Neural cell (in vitro differentiated cells): ENCODE measurements around the gene XXYLT1.

Source experiments
- EZH2 ChIP-seq: fragments of 200-600, 300-800 bp; shearing (Covaris generic), sonication (generic); IDR thresholded peaks from 2 replicates; pipeline ENCODE4 v1.6.1; 2014; ENCODE audit warnings: antibody characterized with exemption, low read length, borderline replicate concordance, mild to moderate bottlenecking; ENCODE audit not compliant: insufficient read depth, poor library complexity, severe bottlenecking
- RAD21 ChIP-seq: fragments of 450-650 bp; conservative IDR thresholded peaks from 2 replicates; pipeline ENCODE4 v1.6.1; 2014; ENCODE audit warnings: antibody characterized with exemption, mild to moderate bottlenecking, moderate library complexity
- TAF1 ChIP-seq: IDR thresholded peaks from 2 replicates; pipeline ENCODE4 v1.6.1; 2012; ENCODE audit warnings: low read depth
- TF ChIP-seq, protein P1 (sequence below): fragments of 450-650 bp; IDR thresholded peaks from 2 replicates; pipeline ENCODE4 v1.5.1; 2014; ENCODE audit warnings: antibody characterized with exemption, mild to moderate bottlenecking, moderate library complexity; ENCODE audit not compliant: poor library complexity, severe bottlenecking
- TF ChIP-seq, protein P2 (sequence below): IDR thresholded peaks from 2 replicates; pipeline ENCODE4 v1.6.1; 2012; ENCODE audit warnings: borderline replicate concordance

DNA sequence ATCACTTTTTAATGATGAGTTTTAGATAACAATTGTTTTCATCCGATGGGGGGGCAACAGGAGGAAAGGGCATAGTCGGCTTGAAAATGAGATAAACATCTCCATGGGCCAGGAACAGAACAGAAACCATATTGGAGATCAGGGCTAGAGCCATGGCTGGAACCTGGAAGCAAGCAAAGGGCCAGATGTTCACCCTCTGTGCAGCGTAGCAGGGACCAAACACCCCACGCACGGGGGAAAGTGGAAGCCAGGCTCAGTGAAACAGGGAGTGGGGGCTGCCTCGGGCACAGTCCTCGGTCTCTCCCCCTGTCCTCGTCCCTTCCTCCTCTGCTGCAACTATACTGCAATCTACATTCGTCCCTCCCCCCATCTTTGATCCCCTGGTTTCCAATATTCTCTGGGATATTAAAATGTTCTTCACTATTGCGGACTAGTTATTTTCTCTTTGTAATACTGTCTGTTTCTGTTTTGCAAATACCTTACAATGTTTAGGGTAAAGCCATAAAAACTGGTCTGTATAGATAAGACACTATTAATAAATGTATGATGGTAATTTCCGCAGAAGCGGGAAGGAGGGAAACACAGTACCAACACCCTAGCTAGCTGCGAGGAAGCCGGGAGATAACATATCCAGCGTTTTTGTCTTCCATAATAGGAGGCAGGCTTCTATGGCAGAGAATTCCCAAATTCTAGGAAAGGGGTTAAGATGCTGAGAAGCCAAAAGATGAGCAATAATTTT, 121.5 kb downstream of the XXYLT1 start:
- no peak for TF ChIP-seq TAF1
- TF ChIP-seq, protein P1, sequence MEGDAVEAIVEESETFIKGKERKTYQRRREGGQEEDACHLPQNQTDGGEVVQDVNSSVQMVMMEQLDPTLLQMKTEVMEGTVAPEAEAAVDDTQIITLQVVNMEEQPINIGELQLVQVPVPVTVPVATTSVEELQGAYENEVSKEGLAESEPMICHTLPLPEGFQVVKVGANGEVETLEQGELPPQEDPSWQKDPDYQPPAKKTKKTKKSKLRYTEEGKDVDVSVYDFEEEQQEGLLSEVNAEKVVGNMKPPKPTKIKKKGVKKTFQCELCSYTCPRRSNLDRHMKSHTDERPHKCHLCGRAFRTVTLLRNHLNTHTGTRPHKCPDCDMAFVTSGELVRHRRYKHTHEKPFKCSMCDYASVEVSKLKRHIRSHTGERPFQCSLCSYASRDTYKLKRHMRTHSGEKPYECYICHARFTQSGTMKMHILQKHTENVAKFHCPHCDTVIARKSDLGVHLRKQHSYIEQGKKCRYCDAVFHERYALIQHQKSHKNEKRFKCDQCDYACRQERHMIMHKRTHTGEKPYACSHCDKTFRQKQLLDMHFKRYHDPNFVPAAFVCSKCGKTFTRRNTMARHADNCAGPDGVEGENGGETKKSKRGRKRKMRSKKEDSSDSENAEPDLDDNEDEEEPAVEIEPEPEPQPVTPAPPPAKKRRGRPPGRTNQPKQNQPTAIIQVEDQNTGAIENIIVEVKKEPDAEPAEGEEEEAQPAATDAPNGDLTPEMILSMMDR = no peak
- no peak for TF ChIP-seq RAD21
- no peak for TF ChIP-seq EZH2
- TF ChIP-seq, protein P2, sequence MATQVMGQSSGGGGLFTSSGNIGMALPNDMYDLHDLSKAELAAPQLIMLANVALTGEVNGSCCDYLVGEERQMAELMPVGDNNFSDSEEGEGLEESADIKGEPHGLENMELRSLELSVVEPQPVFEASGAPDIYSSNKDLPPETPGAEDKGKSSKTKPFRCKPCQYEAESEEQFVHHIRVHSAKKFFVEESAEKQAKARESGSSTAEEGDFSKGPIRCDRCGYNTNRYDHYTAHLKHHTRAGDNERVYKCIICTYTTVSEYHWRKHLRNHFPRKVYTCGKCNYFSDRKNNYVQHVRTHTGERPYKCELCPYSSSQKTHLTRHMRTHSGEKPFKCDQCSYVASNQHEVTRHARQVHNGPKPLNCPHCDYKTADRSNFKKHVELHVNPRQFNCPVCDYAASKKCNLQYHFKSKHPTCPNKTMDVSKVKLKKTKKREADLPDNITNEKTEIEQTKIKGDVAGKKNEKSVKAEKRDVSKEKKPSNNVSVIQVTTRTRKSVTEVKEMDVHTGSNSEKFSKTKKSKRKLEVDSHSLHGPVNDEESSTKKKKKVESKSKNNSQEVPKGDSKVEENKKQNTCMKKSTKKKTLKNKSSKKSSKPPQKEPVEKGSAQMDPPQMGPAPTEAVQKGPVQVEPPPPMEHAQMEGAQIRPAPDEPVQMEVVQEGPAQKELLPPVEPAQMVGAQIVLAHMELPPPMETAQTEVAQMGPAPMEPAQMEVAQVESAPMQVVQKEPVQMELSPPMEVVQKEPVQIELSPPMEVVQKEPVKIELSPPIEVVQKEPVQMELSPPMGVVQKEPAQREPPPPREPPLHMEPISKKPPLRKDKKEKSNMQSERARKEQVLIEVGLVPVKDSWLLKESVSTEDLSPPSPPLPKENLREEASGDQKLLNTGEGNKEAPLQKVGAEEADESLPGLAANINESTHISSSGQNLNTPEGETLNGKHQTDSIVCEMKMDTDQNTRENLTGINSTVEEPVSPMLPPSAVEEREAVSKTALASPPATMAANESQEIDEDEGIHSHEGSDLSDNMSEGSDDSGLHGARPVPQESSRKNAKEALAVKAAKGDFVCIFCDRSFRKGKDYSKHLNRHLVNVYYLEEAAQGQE = no peak
